Activated CD8-positive, alpha-beta T cell treated with anti-CD3 and anti-CD28 coated beads for 36 hours (primary cell): Measurements from ENCODE around the gene C11orf71. TPM values are rescaled to one million over a fixed set of nuclear protein-coding genes. Genes with fewer than 3 reads are reported as not detected.

ENCODE experiments used
- ATAC-seq: fragments of 200-7000 bp; cut with Tn5 transposase; one replicate; pipeline ENCODE4 v1.10.0; 2021; ENCODE audit warnings: mild to moderate bottlenecking, moderate library complexity
- CTCF ChIA-PET: fragments of 350-600 bp; sonication (Branson Sonifier 250); formaldehyde crosslinking; loops from one replicate; lab custom pipeline; 2021; ENCODE audit warnings: antibody characterized with exemption; lab: Charles Lee
- POLR2A ChIA-PET: fragments of 350-600 bp; sonication (Branson Sonifier 250); formaldehyde crosslinking; loops from one replicate; lab custom pipeline; 2021; ENCODE audit warnings: antibody characterized with exemption; lab: Charles Lee
- DNase-seq: peaks from one replicate; pipeline ENCODE4 v3.0.0-alpha.2; 2020
- H3K27ac Mint-ChIP-seq: one replicate; pipeline ENCODE4 v1.8.0; 2021; ENCODE audit warnings: mild to moderate bottlenecking, mixed read lengths
- H3K27me3 Mint-ChIP-seq: one replicate; pipeline ENCODE4 v1.8.0; 2021; ENCODE audit warnings: mixed read lengths
- H3K36me3 Mint-ChIP-seq: one replicate; pipeline ENCODE4 v1.8.0; 2021; ENCODE audit warnings: low read depth, mixed read lengths
- H3K4me1 Mint-ChIP-seq: one replicate; pipeline ENCODE4 v1.8.0; 2021; ENCODE audit warnings: low read depth, mixed read lengths
- H3K4me3 Mint-ChIP-seq: one replicate; pipeline ENCODE4 v1.8.0; 2021; ENCODE audit warnings: mild to moderate bottlenecking, moderate library complexity, mixed read lengths
- H3K9me3 Mint-ChIP-seq: one replicate; pipeline ENCODE4 v1.8.0; 2021; ENCODE audit warnings: mixed read lengths
- CTCF ChIP-seq: fragments of 200-600 bp; IDR thresholded peaks from one replicate; pipeline ENCODE4 v1.8.0; 2022; ENCODE audit warnings: antibody characterized with exemption, mild to moderate bottlenecking
- intact Hi-C: fragments of 100-400 bp; cut with micrococcal nuclease; formaldehyde crosslinking; loops from one replicate; pipeline ENCODE4 v1.10.0; 2022
- total RNA-seq, 2 experiments: library from RNA; stranded (reverse); gene quantifications; one replicate each; pipeline ENCODE4 v1.2.3, GENCODE V29; 2021

The C11orf71 gene
- total RNA-seq, 2 experiments from 2014 or later = 6.4 to 6.6 TPM

- POLR2A ChIA-PET = no interaction called here
- no peak for ATAC-seq
- Mint-ChIP-seq H3K36me3 (no peaks in the 10 kb centered on the region), H3K4me3 (no peak overlapping the region), H3K27me3 (no peaks in the 10 kb centered on the region), H3K27ac (no peak overlapping the region), H3K4me1 (no peaks in the 10 kb centered on the region), H3K9me3 (no peaks in the 10 kb centered on the region)
- CTCF ChIA-PET = interaction anchor here (1.4 to 1.8 kb wide), 2 partner anchors 9 to 83 kb away, joined by 3 to 5 read pairs; partner anchors contain the start of gene REXO2
- no peak for TF ChIP-seq CTCF
- DNase-seq = no peak
- intact Hi-C loops = no loop called here
Measured at GRCh38 chr11:114430290-114430689, 30.0 kb upstream of the C11orf71 start.

DNA sequence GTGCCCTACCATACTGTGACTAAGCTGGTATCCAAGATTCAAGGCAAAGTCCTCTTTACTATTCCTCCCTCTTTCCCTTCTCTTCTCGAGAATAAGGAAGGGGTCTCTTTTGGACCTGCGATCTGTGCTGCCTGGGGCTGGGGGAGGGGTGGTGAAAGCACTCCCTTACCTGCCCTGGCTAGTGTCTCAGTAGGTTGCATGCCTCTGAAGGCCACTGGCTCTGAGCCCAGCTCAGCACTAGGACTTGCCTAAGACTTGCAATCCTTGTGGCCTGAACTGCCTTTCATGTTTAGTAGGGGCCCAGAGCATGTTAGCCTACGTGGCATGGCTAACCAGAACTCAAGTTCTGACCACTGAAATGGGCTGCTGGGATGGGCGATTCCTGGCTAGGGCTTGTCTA lies 26.0 kb upstream of the C11orf71 start:
- intact Hi-C loops = no loop called here
- Mint-ChIP-seq H3K27ac (no peak overlapping the region), H3K9me3 (peaks cover 4% of the 10 kb centered on the region), H3K4me3 (no peak overlapping the region), H3K4me1 (no peaks in the 10 kb centered on the region), H3K36me3 (peaks cover 5% of the 10 kb centered on the region), H3K27me3 (no peaks in the 10 kb centered on the region)
- no peak for DNase-seq
- CTCF ChIA-PET = no interaction called here
- TF ChIP-seq CTCF = no peak
- POLR2A ChIA-PET = interaction anchor here (1.3 kb wide), 1 partner anchor 15 kb away, joined by 3 read pairs; no protein-coding TSS in a partner anchor
- ATAC-seq = no peak

GRCh38 chr11:114416441-114416961 lies 16.2 kb upstream of the C11orf71 start:
- ChIA-PET POLR2A (no interaction called here), CTCF (no interaction called here)
- Mint-ChIP-seq H3K4me1 (no peaks in the 10 kb centered on the region), H3K27ac (no peak overlapping the region), H3K27me3 (no peaks in the 10 kb centered on the region), H3K4me3 (no peak overlapping the region), H3K36me3 (peaks cover 5% of the 10 kb centered on the region), H3K9me3 (no peaks in the 10 kb centered on the region)
- DNase-seq (no peak), ATAC-seq (no peak)
- intact Hi-C loops = no loop called here
- TF ChIP-seq CTCF = no peak

GRCh38 chr11:114413958-114414357 lies 13.6 kb upstream of the C11orf71 start:
- no peak for TF ChIP-seq CTCF
- Mint-ChIP-seq H3K9me3 (no peaks in the 10 kb centered on the region), H3K27ac (no peak overlapping the region), H3K27me3 (no peaks in the 10 kb centered on the region), H3K4me3 (no peak overlapping the region), H3K4me1 (peaks cover 6% of the 10 kb centered on the region), H3K36me3 (peaks cover 17% of the 10 kb centered on the region)
- POLR2A ChIA-PET = no interaction called here
- CTCF ChIA-PET = no interaction called here
- no peak for ATAC-seq
- intact Hi-C loops = no loop called here
- DNase-seq = no peak

- Mint-ChIP-seq H3K36me3 (peaks cover 21% of the 10 kb centered on the region), H3K27ac (no peak overlapping the region), H3K4me3 (no peak overlapping the region), H3K27me3 (no peaks in the 10 kb centered on the region), H3K4me1 (peaks cover 6% of the 10 kb centered on the region), H3K9me3 (no peaks in the 10 kb centered on the region)
- TF ChIP-seq CTCF = no peak
- intact Hi-C loops = no loop called here
- no peak for ATAC-seq
- ChIA-PET POLR2A (interaction anchor here (1.2 kb wide), 1 partner anchor 11 kb away, joined by 4 read pairs; no protein-coding TSS in a partner anchor), CTCF (no interaction called here)
- DNase-seq = no peak
Measured at GRCh38 chr11:114412946-114413345, 12.6 kb upstream of the C11orf71 start.
